ENCODE results near the gene TMEM114. TPM values are rescaled to one million over a fixed set of nuclear protein-coding genes. Genes with fewer than 3 reads are reported as not detected.

TMEM114 gene
- total RNA-seq, 1 experiment from 2014 or later = not detected

DNA sequence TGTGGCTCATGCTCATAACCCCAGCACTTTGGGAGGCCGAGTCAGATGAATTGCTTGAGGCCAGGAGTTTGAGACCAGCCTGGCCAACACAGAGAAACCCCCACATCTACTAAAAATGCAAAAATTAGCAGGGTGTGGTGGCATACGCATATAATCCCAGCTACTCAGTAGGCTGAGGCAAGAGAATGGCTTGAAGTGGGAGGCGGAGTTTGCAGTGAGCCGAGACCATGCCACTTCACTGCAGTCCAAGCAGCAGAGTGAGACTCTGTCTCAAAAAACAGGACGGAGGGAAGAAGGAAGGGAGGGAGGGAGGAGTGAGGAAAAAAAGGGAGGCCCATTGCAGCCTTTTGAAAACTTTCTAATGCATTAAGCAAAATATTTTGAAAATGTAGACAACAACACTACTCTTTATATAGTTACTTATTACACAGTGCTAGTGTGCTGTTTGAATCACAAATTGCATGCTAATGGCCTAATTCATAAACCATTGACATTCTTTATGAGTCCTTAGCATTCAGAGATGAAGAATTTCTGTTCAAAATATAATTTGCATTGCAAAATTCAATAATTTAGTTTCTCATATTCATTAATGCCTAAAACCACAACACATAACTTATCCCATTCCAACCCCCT lies 59.4 kb downstream of the TMEM114 start:
- DNase-seq = no peak
- no peaks in the 10 kb centered on the region for H3K36me3 ChIP-seq (replicated peaks; ENCODE audit: control insufficient read depth, insufficient read depth, low read length)
- H3K4me3 ChIP-seq (ENCODE audit: insufficient read depth, low read depth, low read length) = no peak overlapping the region
- H3K27me3 ChIP-seq (ENCODE audit: control insufficient read depth, insufficient read depth, low read length) = no peaks in the 10 kb centered on the region

- H3K27me3 ChIP-seq (ENCODE audit: control insufficient read depth, insufficient read depth, low read length) = no peaks in the 10 kb centered on the region
These were observed 61.8 kb downstream of the TMEM114 start for GRCh38 chr16:8528471-8528870.

DNA sequence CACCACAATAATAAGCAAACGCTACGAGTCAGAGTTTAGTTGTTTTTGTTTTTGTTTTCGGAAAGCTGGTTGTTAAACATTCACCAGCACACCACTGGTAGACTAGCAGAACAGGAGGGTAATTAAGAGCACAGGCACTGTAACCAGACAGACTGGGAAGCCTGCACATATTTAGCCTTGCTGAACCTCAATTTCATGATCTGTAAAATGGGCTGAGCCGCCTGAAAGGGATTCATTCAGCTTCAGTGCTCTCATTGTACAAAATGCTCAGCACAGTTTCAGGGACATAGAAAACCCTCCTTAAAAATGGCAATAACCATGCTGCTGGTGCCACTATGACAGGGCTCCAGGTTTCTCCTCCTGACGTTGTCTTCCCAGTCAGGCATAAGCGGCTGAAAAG lies 66.4 kb downstream of the TMEM114 start:
- Histone ChIP-seq H3K27me3 (ENCODE audit: control insufficient read depth, insufficient read depth, low read length) (no peaks in the 10 kb centered on the region), H3K36me3 (replicated peaks; ENCODE audit: control insufficient read depth, insufficient read depth, low read length) (no peaks in the 10 kb centered on the region), H3K4me3 (ENCODE audit: insufficient read depth, low read depth, low read length) (no peak overlapping the region)
- no peak for DNase-seq

More at GRCh38 chr16:8528471-8528870, 61.8 kb downstream of the TMEM114 start:
- H3K36me3 ChIP-seq (replicated peaks; ENCODE audit: control insufficient read depth, insufficient read depth, low read length) = no peaks in the 10 kb centered on the region
- H3K4me3 ChIP-seq (ENCODE audit: insufficient read depth, low read depth, low read length) = no peak overlapping the region
- no peak for DNase-seq

- DNase-seq = no peak
- Histone ChIP-seq H3K4me3 (ENCODE audit: insufficient read depth, low read depth, low read length) (no peak overlapping the region), H3K36me3 (replicated peaks; ENCODE audit: control insufficient read depth, insufficient read depth, low read length) (no peaks in the 10 kb centered on the region)
These were observed 67.6 kb downstream of the TMEM114 start for GRCh38 chr16:8522757-8523156.

DNA sequence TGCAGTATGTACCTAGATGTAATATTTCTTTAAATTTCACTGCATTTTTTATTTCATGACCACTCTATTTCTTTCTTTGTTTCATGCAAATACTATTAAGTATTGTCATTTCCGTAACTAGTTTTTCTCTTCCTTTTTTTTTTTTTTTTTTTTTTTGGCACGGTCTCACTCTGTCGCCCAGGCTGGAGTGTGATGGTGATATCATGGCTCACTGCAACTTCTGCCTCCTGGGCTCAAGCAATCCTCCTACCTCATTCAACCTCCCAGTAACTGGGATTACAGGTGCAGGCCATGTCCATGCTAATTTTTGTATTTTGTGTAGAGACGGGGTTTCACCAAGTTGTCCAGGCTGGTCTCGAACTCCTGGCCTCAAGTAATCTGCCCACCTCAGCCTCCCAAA lies 70.7 kb downstream of the TMEM114 start:
- Histone ChIP-seq H3K27me3 (ENCODE audit: control insufficient read depth, insufficient read depth, low read length) (peaks cover 3% of the 10 kb centered on the region; the same call in 1 of the 2 replicates), H3K4me3 (ENCODE audit: insufficient read depth, low read depth, low read length) (no peak overlapping the region), H3K36me3 (replicated peaks; ENCODE audit: control insufficient read depth, insufficient read depth, low read length) (no peaks in the 10 kb centered on the region)
- no peak for DNase-seq

More at GRCh38 chr16:8522757-8523156, 67.6 kb downstream of the TMEM114 start:
- H3K27me3 ChIP-seq (ENCODE audit: control insufficient read depth, insufficient read depth, low read length) = no peaks in the 10 kb centered on the region; the same call in 1 of the 2 replicates

Other genes with a start within 250 kb of the TMEM114 start
- gene METTL22, start 31.2 kb upstream of the TMEM114 start, total RNA-seq (2014; rRNA removed; shearing (Covaris generic)) = 43.7 and 53.6 TPM in 2 replicates
- gene ABAT, start 84.1 kb upstream of the TMEM114 start, total RNA-seq (2014; rRNA removed; shearing (Covaris generic)) = 1.8 and 3.1 TPM in 2 replicates
- gene TMEM186, start 207.1 kb upstream of the TMEM114 start, total RNA-seq (2014; rRNA removed; shearing (Covaris generic)) = 8.2 and 12.1 TPM in 2 replicates
- gene PMM2, start 207.3 kb upstream of the TMEM114 start, total RNA-seq (2014; rRNA removed; shearing (Covaris generic)) = 36.5 and 49.1 TPM in 2 replicates